Activated CD4-positive, alpha-beta T cell treated with anti-CD3 and anti-CD28 coated beads, Interleukin-2, Interleukin-6, amounts not matched to agents 100 ng/mL and 50 ng/mL, durations not matched to agents 16 hours and 8 hours (primary cell): ENCODE results near the gene MTCL1.

Experiments
- DNase-seq: peaks from one replicate; pipeline ENCODE4 v3.0.0-alpha.2; 2020

Gene MTCL1

DNA sequence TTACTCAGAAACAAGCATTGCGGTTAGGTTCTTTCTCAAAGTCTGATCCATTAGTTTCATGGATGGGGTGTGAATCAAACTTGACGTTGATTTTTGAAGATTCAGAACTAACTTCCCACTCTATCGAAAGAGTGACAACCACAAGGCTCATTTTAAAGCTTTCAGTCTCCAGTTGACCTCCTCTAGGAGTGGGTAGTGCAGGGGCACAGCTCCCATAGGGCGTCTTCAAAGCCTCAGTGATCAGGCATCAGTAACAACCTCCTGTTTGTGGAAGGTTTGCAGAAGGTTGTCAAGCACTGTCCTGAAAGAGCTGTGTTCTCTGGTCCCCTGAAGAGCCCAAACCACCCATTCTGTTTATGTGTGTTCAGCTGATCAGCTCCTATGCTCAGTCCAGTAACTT lies 10.2 kb downstream of the MTCL1 start:
- no peak for DNase-seq

DNA sequence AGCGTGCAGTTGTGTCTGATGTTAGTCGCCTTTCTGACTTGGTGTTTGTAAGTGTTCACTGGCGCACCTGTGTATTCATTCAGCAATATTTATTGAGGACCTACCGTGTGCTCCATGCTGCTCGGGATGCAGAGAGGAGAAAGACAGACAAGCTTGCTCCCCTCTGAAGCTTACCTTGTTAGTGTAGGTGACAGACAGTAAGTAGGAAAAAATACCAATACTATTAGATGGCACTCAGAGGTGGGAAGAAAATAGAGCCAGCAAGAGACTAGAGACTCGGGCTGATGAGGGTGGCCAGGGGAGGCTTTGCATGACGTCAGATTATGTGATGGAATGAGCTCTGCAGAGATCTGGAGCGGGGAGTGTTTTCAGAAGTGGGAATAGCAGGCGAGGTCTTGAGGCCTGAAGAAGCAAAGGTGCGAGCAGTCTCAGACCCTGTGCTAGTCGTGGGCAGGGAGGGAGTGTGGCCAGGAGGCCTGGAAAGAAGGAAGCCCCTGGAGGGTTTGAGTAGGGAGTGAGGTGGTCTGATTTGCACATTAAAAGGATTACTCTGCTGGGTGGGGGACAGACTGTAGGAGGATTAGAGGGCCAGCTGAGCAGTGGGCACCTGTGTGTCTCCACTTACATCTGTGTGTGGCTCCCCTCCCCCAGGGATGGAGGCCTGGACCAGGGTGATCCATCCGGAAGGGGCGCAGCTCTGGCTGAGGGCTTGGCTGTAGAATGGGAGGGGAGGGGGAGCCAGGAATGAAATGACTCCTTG lies 11.8 kb downstream of the MTCL1 start:
- no peak for DNase-seq

- no peak for DNase-seq
Measured at GRCh38 chr18:8718401-8718913, 13.1 kb downstream of the MTCL1 start.

DNA sequence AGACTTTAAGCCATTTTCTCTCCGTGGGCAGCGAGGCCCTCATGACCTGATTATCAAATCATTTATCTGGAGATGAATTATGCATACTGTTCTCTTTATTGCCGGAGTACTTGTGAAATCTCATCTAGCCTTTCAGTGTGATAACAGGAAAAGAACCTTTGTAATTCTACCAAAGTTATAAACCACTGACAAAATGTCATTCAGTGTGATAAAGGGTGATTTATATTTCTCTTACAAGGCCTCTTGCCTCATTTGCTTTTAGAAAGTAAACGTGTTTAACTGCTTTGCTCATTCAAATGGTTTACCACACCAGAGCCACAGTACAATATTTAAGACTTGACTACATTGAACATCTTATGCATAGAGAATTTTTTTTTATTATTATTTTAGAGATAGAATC lies 13.8 kb downstream of the MTCL1 start:
- DNase-seq: no peak

GRCh38 chr18:8720141-8720540 lies 14.8 kb downstream of the MTCL1 start:
- no peak for DNase-seq

DNA sequence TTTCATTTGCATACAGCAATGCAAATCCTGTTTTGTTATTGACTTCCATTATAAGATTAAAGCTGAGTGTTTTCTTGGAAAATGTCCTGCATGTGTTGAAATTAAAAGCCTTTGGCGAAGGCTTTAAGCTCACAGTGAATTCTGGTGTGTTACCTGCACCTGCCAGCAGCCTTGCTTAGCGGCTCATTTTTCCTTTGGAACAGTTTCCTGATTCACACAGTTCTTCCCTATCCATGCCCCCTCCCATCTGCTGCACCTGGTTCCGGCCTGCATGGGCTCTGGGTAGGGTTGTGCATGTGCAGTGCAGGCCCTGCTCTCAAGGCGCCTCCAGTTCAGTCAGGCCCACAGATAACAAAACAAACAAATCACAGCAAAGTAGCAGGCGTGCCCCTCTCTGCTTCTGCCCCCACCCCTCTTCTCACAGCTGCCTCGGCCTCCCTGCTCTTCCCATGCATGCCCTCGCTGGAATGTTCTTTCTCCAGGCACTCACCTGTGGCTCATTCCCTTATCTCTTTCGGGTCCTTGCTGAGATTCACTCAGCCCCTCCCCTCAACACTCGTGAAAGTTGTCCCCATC lies 15.8 kb downstream of the MTCL1 start:
- no peak for DNase-seq

DNA sequence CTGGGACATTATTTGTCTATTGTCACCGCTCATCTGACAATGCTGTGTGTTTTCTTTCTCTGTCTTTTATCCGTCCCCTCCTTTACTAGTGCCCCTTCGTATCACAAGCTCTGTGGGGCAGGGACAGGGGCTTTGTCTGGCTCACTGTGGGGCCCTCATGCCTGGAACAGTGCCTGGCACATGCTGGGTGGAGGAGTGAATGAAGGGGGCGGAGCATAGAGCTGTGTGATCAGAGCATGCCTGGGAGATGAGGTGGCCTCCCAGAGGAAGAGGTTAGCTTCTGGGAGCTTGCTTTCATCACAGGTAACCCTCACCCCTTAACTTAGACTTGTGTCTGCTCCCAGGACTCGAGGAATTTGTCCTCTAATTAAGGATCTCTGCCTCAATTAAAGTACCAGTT lies 16.4 kb downstream of the MTCL1 start:
- no peak for DNase-seq

- DNase-seq: no peak
Measured at GRCh38 chr18:8722946-8723820, 17.8 kb downstream of the MTCL1 start.

DNA sequence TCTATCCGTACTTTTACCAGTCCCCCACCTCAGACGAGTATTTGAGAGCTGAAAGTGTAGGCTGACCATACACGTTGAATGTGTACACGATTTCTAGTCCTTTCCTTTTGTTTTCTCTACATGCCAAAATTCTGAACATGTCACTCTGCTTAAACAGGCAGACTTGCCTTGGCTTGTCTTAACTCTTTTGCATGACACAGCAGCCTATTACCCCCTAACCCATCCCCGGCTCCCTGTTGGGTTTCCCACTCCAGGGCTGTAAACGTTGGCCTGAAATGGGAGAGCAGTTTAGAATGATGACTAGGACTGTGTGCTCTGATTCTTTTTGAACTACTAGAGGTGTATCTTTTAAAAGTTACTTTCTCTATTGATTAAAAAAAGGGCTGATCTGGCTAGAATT lies 19.1 kb downstream of the MTCL1 start:
- no peak for DNase-seq

GRCh38 chr18:8726281-8726680 lies 20.9 kb downstream of the MTCL1 start:
- no peak for DNase-seq

DNA sequence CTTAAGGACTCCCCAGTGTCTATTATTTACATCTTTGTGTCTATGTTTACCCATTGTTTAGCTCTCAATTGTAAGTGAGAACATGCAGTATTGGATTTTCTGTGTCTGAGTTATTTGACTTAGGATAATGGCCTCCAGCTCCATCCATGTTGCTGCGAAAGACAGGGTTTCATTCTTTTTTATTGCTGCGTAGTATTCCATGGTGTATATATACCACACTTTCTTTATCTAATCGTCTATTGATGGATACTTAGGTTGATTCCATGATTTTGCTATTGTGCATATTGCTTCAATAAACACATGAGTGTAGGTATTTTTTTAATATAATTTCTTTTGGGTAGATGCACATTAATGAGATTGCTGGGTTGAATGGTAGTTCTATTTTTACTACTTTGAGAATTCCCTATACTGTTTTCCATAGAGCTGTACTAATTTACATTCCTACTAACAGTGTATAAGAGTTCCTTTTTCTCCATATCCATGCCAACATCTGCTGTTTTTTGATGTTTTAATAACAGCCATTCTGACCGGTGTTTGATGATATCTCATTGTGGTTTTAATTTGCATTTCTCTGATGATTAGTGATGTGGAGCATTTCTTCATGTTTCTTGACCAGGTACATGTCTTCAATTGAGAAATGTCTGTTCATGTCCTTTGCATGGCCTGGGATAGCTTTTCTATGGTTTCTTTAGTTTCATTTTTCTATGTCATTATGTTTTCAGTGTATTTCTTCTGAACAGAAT lies 21.8 kb downstream of the MTCL1 start:
- no peak for DNase-seq

GRCh38 chr18:8730080-8730827 lies 24.9 kb downstream of the MTCL1 start:
- no peak for DNase-seq

GRCh38 chr18:8732442-8733360 lies 27.3 kb downstream of the MTCL1 start:
- DNase-seq: no peak

- DNase-seq: no peak
Measured at GRCh38 chr18:8734496-8734895, 29.1 kb downstream of the MTCL1 start.

DNA sequence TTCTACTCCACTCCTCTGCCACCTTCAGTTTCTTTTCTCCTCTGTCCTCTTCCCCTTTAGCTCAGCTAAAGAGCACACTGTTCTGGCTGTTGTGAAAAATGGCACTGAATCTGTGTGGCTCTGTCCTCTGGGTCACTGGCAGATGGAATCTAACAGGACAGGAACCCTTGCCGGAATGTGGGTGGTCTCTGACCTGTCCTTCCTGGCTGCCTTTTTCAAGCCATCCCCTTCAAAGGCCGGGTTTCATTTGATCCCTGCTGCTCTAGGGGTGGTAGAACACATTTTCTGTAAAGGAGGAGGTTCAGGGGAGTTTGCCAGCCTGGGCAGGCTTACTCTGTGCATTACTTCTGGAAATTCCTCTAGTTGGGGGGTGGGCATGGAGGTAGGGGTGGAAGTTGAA lies 29.9 kb downstream of the MTCL1 start:
- DNase-seq: no peak

- no peak for DNase-seq
Measured at GRCh38 chr18:8741117-8741516, 35.8 kb downstream of the MTCL1 start.

DNA sequence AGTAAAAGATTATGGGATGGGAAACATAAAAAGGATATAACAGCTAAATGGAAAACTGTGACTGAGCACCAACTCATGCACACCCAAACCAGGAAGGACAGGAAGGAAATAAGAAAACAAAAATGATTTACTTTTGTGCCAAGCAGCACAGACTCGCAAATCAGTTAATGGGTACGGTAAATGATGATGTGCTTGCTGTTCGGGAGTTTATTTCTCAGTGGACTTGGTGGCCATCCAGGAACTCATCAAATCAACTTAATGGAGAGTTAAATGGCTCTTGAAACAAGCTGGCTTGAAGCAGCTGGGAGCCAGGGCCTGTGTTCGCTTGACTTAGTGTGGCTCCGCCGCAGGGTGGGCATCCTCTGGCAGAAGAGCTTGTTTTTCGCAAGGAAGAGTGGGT lies 36.2 kb downstream of the MTCL1 start:
- no peak for DNase-seq

GRCh38 chr18:8742387-8743361 lies 37.3 kb downstream of the MTCL1 start:
- no peak for DNase-seq

GRCh38 chr18:8744038-8744437 lies 38.7 kb downstream of the MTCL1 start:
- no peak for DNase-seq

DNA sequence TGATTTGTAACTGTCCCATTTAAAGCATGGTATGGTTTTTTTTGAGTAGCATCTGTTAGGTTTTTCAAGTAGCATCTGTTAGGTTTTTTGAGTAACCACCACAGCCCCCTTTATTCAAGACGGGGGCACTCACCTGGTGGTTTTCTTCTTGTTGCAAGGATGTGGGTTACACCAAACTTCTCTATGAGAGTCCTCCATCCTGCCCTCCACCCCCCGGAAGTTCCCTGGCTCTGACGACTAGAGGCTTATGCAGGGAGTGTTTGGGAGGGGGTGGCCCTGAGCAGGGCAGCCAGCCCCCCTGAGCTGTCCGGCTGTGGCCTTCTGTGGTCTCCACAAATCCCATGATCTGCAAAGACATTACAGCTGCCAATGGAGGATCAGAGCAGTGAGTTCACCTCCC lies 39.3 kb downstream of the MTCL1 start:
- no peak for DNase-seq
